ENCODE measurements around the gene YEATS2. TPM values are rescaled to one million over a fixed set of nuclear protein-coding genes. Genes with fewer than 3 reads are reported as not detected.
"Not testable (repeated sequence)": the region's sequence is repeated elsewhere in the genome, so short reads cannot be mapped to it uniquely, and the experiment has no call there.

YEATS2 gene
- total RNA-seq, 4 donors from 2014 or later: 15.4 to 54.7 (median 40.6) TPM

DNA sequence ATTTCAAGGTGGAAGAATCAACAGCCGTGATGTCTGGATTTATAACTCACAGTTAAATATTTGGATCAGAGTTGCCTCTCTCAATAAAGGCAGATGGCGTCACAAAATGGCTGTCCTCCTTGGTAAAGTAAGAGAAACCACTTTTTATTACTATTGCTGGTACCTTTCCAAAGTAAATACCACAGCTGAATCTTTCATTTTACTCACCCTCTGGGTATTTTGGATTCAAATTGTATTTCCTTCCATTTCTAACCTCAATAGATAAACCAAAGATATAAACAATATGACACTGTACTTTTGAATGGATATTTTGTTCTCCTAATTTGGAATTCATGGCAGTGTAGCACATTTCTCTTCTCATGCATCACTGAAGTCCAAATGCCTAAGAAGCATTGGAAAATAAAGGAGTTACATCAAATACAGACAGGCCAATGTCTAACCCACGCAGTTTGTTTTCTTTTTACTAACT is 32.6 kb upstream of the YEATS2 start:
- Histone ChIP-seq H3K36me3 (no peaks in the 10 kb centered on the region), H3K27ac (no peak overlapping the region), H3K9me3 (no peaks in the 10 kb centered on the region), H3K4me1 (no peaks in the 10 kb centered on the region), H3K4me3 (no peak overlapping the region), H3K27me3 (no peaks in the 10 kb centered on the region)
- intact Hi-C loops (cut with DNase I; ENCODE audit: low total_unique reads): no loop called here
- TF ChIP-seq, protein P1, sequence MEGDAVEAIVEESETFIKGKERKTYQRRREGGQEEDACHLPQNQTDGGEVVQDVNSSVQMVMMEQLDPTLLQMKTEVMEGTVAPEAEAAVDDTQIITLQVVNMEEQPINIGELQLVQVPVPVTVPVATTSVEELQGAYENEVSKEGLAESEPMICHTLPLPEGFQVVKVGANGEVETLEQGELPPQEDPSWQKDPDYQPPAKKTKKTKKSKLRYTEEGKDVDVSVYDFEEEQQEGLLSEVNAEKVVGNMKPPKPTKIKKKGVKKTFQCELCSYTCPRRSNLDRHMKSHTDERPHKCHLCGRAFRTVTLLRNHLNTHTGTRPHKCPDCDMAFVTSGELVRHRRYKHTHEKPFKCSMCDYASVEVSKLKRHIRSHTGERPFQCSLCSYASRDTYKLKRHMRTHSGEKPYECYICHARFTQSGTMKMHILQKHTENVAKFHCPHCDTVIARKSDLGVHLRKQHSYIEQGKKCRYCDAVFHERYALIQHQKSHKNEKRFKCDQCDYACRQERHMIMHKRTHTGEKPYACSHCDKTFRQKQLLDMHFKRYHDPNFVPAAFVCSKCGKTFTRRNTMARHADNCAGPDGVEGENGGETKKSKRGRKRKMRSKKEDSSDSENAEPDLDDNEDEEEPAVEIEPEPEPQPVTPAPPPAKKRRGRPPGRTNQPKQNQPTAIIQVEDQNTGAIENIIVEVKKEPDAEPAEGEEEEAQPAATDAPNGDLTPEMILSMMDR (IDR thresholded peaks at IDR 0.05): no peak
- no peak for TF ChIP-seq POLR2A (IDR thresholded peaks at IDR 0.05)
- DNase-seq: no peak

GRCh38 chr3:183680061-183680460 is 17.5 kb upstream of the YEATS2 start:
- TF ChIP-seq, protein P1 (IDR thresholded peaks at IDR 0.05): no peak
- no peak overlapping the region for H3K4me3 ChIP-seq
- no peaks in the 10 kb centered on the region for H3K27me3 ChIP-seq
- no peaks in the 10 kb centered on the region for H3K9me3 ChIP-seq
- H3K4me1 ChIP-seq: no peaks in the 10 kb centered on the region
- no peak for DNase-seq
- no peak overlapping the region for H3K27ac ChIP-seq
- no peaks in the 10 kb centered on the region for H3K36me3 ChIP-seq
- intact Hi-C loops (cut with DNase I; ENCODE audit: low total_unique reads): no loop called here

GRCh38 chr3:183687705-183688104 is 9.9 kb upstream of the YEATS2 start:
- Histone ChIP-seq H3K4me3 (no peak overlapping the region), H3K27ac (no peak overlapping the region), H3K4me1 (no peaks in the 10 kb centered on the region), H3K9me3 (no peaks in the 10 kb centered on the region), H3K36me3 (no peaks in the 10 kb centered on the region), H3K27me3 (no peaks in the 10 kb centered on the region)
- no peak for TF ChIP-seq POLR2A (IDR thresholded peaks at IDR 0.05)
- TF ChIP-seq, protein P1 (IDR thresholded peaks at IDR 0.05): no peak
- intact Hi-C loops (cut with DNase I; ENCODE audit: low total_unique reads): no loop called here
- DNase-seq: no peak

DNA sequence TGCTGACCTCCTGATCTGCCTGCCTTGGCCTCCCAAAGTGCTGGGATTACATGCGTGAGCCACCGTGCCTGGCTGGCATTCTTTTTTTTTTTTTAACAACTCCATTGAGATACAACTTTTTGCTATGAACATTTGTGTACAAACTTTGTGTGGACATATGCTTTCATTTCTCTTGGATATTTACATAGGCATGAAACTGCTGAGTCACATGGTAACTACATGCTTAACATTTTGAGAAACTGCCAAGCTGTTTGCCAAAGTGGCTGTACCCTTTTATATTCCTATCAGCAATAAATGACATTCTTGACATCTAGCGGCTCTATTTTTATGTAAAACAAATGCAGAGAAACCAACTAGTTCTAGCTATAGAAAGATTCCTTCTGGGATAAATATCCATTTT is 8.7 kb upstream of the YEATS2 start:
- no peaks in the 10 kb centered on the region for H3K27me3 ChIP-seq
- no peaks in the 10 kb centered on the region for H3K36me3 ChIP-seq
- no peak overlapping the region for H3K4me3 ChIP-seq
- TF ChIP-seq, protein P1 (IDR thresholded peaks at IDR 0.05): no peak
- no peak for TF ChIP-seq POLR2A (IDR thresholded peaks at IDR 0.05)
- H3K4me1 ChIP-seq: no peaks in the 10 kb centered on the region
- DNase-seq: no peak
- intact Hi-C loops (cut with DNase I; ENCODE audit: low total_unique reads): no loop called here
- H3K9me3 ChIP-seq: no peaks in the 10 kb centered on the region
- H3K27ac ChIP-seq: no peak overlapping the region

DNA sequence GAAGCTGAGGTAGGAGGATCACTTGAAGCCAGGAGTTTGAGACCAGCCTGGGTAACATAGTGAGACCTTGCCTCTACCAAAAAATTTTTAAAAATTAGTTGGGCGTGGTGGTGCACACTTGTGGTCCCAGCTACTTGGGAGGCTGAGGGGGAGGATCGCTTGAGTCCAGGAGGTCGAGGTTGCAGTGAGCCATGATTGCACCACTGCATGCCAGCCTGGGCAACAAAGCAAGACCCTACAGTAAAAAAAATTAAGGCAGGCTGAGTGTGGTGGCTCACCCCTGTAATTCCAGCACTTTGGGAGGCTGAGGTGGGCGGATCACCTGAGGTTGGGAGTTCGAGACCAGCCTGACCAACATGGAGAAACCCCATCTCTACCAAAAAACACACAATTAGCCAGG is 8.0 kb upstream of the YEATS2 start:
- H3K27ac ChIP-seq; H3K4me3 ChIP-seq; H3K9me3 ChIP-seq; H3K36me3 ChIP-seq; H3K27me3 ChIP-seq; H3K4me1 ChIP-seq; DNase-seq; intact Hi-C loops (cut with DNase I; ENCODE audit: low total_unique reads): not testable (repeated sequence)

- Histone ChIP-seq H3K27ac (no peak overlapping the region), H3K4me1 (no peaks in the 10 kb centered on the region), H3K9me3 (no peaks in the 10 kb centered on the region), H3K36me3 (no peaks in the 10 kb centered on the region), H3K4me3 (no peak overlapping the region), H3K27me3 (no peaks in the 10 kb centered on the region)
- intact Hi-C loops (cut with DNase I; ENCODE audit: low total_unique reads): no loop called here
- DNase-seq: no peak
- TF ChIP-seq, protein P1 (IDR thresholded peaks at IDR 0.05): no peak
- no peak for TF ChIP-seq POLR2A (IDR thresholded peaks at IDR 0.05)
These were observed 7.1 kb upstream of the YEATS2 start for GRCh38 chr3:183690402-183690995.

Measured in uterus (tissue), 4 donors.